Caco-2 (cell line): ENCODE data around the gene SRP19. TPM values are rescaled to one million over a fixed set of nuclear protein-coding genes. Genes with fewer than 3 reads are reported as not detected.
A peak's percentile ranks its signal among the peaks of the same experiment; 100 is the strongest.
"Not testable (repeated sequence)": the region's sequence is repeated elsewhere in the genome, so short reads cannot be mapped to it uniquely, and the experiment has no call there.

ENCODE experiments used
- BruUV-seq: library from RNA; stranded (reverse); fragments of 400-500 nt; replicated peaks from 2 replicates; lab custom pipeline; 2021; lab: Mats Ljungman, UMichigan
- CTCF ChIA-PET: fragments of 300-600 bp; sonication (Branson Sonifier 250); formaldehyde crosslinking; loops from one replicate; lab custom pipeline; 2022; ENCODE audit warnings: antibody characterized with exemption; lab: Charles Lee
- POLR2A ChIA-PET: fragments of 300-600 bp; sonication (Branson Sonifier 250); formaldehyde crosslinking; loops from one replicate; lab custom pipeline; 2022; ENCODE audit warnings: antibody characterized with exemption; lab: Charles Lee
- DNase-seq, 2 experiments: peaks; one replicate each; pipeline versions ENCODE4 v3.0.0 to v3.0.0-alpha.2; 2020 to 2022
- H3K27me3 ChIP-seq: replicated peaks from 2 replicates; pipeline ENCODE4 v1.6.0; 2011; ENCODE audit warnings: low read length; ENCODE audit not compliant: control insufficient read depth, insufficient read depth
- H3K36me3 ChIP-seq: 2 replicates; pipeline ENCODE4 v1.5.1; 2011; ENCODE audit warnings: low read length; ENCODE audit not compliant: control insufficient read depth, insufficient read depth
- H3K4me1 ChIP-seq: fragments of 250-450 bp; sonication (Bioruptor Pico); 2 replicates; pipeline ENCODE4 v1.5.1; 2020; ENCODE audit warnings: mild to moderate bottlenecking
- H3K4me3 ChIP-seq: 2 replicates; pipeline ENCODE4 v1.5.1; 2011; ENCODE audit warnings: low read depth, mild to moderate bottlenecking, control low read depth, low read length
- H3K9me3 ChIP-seq: fragments of 250-450 bp; sonication (Bioruptor Pico); 2 replicates; pipeline ENCODE4 v1.5.1; 2020; ENCODE audit warnings: mild to moderate bottlenecking, moderate library complexity
- H3K27ac Mint-ChIP-seq: one replicate; pipeline ENCODE4 v1.8.0; 2022; ENCODE audit warnings: mixed read lengths; ENCODE audit not compliant: unreplicated experiment
- H3K27me3 Mint-ChIP-seq: one replicate; pipeline ENCODE4 v1.8.0; 2022; ENCODE audit warnings: mixed read lengths; ENCODE audit not compliant: insufficient read depth, unreplicated experiment
- H3K36me3 Mint-ChIP-seq: one replicate; pipeline ENCODE4 v1.8.0; 2022; ENCODE audit warnings: mild to moderate bottlenecking, mixed read lengths; ENCODE audit not compliant: insufficient read depth, unreplicated experiment
- H3K4me1 Mint-ChIP-seq: one replicate; pipeline ENCODE4 v1.8.0; 2022; ENCODE audit warnings: low read depth, mixed read lengths; ENCODE audit not compliant: unreplicated experiment
- H3K4me3 Mint-ChIP-seq: one replicate; pipeline ENCODE4 v1.8.0; 2022; ENCODE audit warnings: mild to moderate bottlenecking, moderate library complexity, mixed read lengths; ENCODE audit not compliant: unreplicated experiment
- H3K9me3 Mint-ChIP-seq: one replicate; pipeline ENCODE4 v1.8.0; 2022; ENCODE audit warnings: mixed read lengths; ENCODE audit not compliant: unreplicated experiment
- CTCF ChIP-seq, 2 experiments: fragments of 200-600 bp in 1 of 2; IDR thresholded peaks; 1 replicate in 1 of 2; 2 replicates in 1 of 2; pipeline versions ENCODE4 v1.5.1 to v1.8.0; 2011 to 2022; ENCODE audit warnings: antibody characterized with exemption in 1 of 2, control low read depth in 1 of 2, inconsistent platforms in 1 of 2, low read depth in 1 of 2, low read length in 1 of 2, mild to moderate bottlenecking in 1 of 2, moderate library complexity in 1 of 2; ENCODE audit not compliant: insufficient read depth in 1 of 2, severe bottlenecking in 1 of 2, unreplicated experiment in 1 of 2
- intact Hi-C: fragments of 100-400 bp; cut with micrococcal nuclease; formaldehyde crosslinking; loops from one replicate; pipeline ENCODE4 v1.10.0; 2022; ENCODE audit not compliant: unreplicated experiment
- total RNA-seq: library from RNA; stranded (reverse); gene quantifications from 2 replicates; pipeline ENCODE4 v1.2.3, GENCODE V29; 2022

Gene SRP19
- total RNA-seq, 1 experiment from 2014 or later = 65.1 TPM

GRCh38 chr5:112885001-112885400, 23.9 kb downstream of the SRP19 start:
- H3K9me3 Mint-ChIP-seq = no peaks in the 10 kb centered on the region
- CTCF ChIA-PET = no interaction called here
- H3K27me3 Mint-ChIP-seq = no peaks in the 10 kb centered on the region
- no peak overlapping the region for H3K4me3 Mint-ChIP-seq
- TF ChIP-seq CTCF (IDR thresholded peaks at IDR 0.05; ENCODE audit: insufficient read depth in 1 of 2, low read depth in 1 of 2, low read length in 1 of 2, severe bottlenecking in 1 of 2, unreplicated experiment in 1 of 2) = no peak
- H3K27me3 ChIP-seq = no peaks in the 10 kb centered on the region
- peaks cover 2% of the 10 kb centered on the region for H3K36me3 ChIP-seq
- no TSS peak for BruUV-seq
- POLR2A ChIA-PET = no interaction called here
- no peaks in the 10 kb centered on the region for H3K4me1 ChIP-seq
- H3K36me3 Mint-ChIP-seq = peaks cover 18% of the 10 kb centered on the region
- H3K4me1 Mint-ChIP-seq = no peaks in the 10 kb centered on the region
- DNase-seq = no peak
- intact Hi-C loops = no loop called here
- H3K27ac Mint-ChIP-seq = no peak overlapping the region
- no peak overlapping the region for H3K4me3 ChIP-seq
- no peaks in the 10 kb centered on the region for H3K9me3 ChIP-seq

- no TSS peak for BruUV-seq
- Mint-ChIP-seq H3K4me1 (no peaks in the 10 kb centered on the region), H3K4me3 (no peak overlapping the region), H3K36me3 (peaks cover 30% of the 10 kb centered on the region), H3K27me3 (no peaks in the 10 kb centered on the region), H3K27ac (no peak overlapping the region), H3K9me3 (no peaks in the 10 kb centered on the region)
- no peak for DNase-seq
- Histone ChIP-seq H3K36me3 (peaks cover 2% of the 10 kb centered on the region), H3K4me1 (no peaks in the 10 kb centered on the region), H3K9me3 (no peaks in the 10 kb centered on the region), H3K4me3 (no peak overlapping the region), H3K27me3 (no peaks in the 10 kb centered on the region)
- no peak for TF ChIP-seq CTCF (IDR thresholded peaks at IDR 0.05; ENCODE audit: insufficient read depth in 1 of 2, low read depth in 1 of 2, low read length in 1 of 2, severe bottlenecking in 1 of 2, unreplicated experiment in 1 of 2)
- intact Hi-C loops = no loop called here
- ChIA-PET POLR2A (interaction anchor here (0.6 kb wide), 1 partner anchor 178 kb away, joined by 3 read pairs; no protein-coding TSS in a partner anchor), CTCF (no interaction called here)
These were observed 25.9 kb downstream of the SRP19 start for GRCh38 chr5:112886975-112887374.

DNA sequence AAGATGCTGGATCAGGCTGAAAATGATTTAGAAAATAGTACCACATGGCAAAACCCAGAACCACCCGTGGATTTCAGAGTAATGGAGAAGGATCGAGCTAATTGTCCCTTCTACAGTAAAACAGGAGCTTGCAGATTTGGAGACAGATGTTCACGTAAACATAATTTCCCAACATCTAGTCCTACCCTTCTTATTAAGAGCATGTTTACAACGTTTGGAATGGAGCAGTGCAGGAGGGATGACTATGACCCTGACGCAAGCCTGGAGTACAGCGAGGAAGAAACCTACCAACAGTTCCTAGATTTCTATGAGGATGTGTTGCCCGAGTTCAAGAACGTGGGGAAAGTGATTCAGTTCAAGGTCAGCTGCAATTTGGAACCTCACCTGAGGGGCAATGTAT, 31.0 kb downstream of the SRP19 start:
- H3K4me3 Mint-ChIP-seq, H3K36me3 ChIP-seq, POLR2A ChIA-PET, H3K4me3 ChIP-seq, H3K9me3 ChIP-seq, H3K9me3 Mint-ChIP-seq, intact Hi-C loops, DNase-seq, H3K27me3 ChIP-seq, H3K27ac Mint-ChIP-seq, H3K4me1 Mint-ChIP-seq, CTCF ChIA-PET, H3K4me1 ChIP-seq, H3K27me3 Mint-ChIP-seq: not testable (repeated sequence)
- TSS peak; percentile 31 for BruUV-seq
- peaks cover 51% of the 10 kb centered on the region for H3K36me3 Mint-ChIP-seq

DNA sequence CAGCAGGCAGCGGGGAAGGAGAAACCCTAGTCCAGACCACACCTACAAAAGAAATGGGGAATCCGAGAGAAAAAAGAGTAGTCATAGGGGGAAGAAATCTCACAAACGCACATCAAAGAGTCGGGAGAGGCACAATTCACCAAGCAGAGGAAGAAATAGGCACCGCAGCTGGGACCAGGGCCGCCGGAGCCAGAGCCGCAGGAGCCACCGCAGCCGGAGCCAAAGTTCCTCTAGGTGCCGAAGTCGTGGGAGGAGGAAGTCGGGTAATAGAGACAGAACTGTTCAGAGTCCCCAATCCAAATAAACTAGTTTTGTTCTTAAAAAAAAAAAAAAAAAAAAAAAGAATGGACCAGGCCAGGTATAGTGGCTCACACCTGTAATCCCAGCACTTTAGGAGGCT, 31.7 kb downstream of the SRP19 start:
- Histone ChIP-seq H3K36me3 (no peaks in the 10 kb centered on the region), H3K27me3 (no peaks in the 10 kb centered on the region), H3K9me3 (no peaks in the 10 kb centered on the region), H3K4me3 (no peak overlapping the region), H3K4me1 (no peaks in the 10 kb centered on the region)
- no peaks in the 10 kb centered on the region for H3K27me3 Mint-ChIP-seq
- no peak for TF ChIP-seq CTCF (IDR thresholded peaks at IDR 0.05; ENCODE audit: insufficient read depth in 1 of 2, low read depth in 1 of 2, low read length in 1 of 2, severe bottlenecking in 1 of 2, unreplicated experiment in 1 of 2)
- no TSS peak for BruUV-seq
- ChIA-PET POLR2A (no interaction called here), CTCF (no interaction called here)
- peaks cover 58% of the 10 kb centered on the region for H3K36me3 Mint-ChIP-seq
- no peak for DNase-seq
- no peaks in the 10 kb centered on the region for H3K4me1 Mint-ChIP-seq
- no peaks in the 10 kb centered on the region for H3K9me3 Mint-ChIP-seq
- H3K4me3 Mint-ChIP-seq = no peak overlapping the region
- H3K27ac Mint-ChIP-seq = no peak overlapping the region
- intact Hi-C loops = no loop called here
